Measurements from ENCODE around the gene NSF. TPM values are rescaled to one million over a fixed set of nuclear protein-coding genes. Genes with fewer than 3 reads are reported as not detected.
"Not testable (repeated sequence)": the region's sequence is repeated elsewhere in the genome, so short reads cannot be mapped to it uniquely, and the experiment has no call there.

Gene NSF
- total RNA-seq, 2 donors from 2014 or later, result 27.2 to 27.9 TPM

GRCh38 chr17:46756861-46757260 lies 166.4 kb downstream of the NSF start:
- no peak for TF ChIP-seq CTCF (IDR thresholded peaks at IDR 0.05)
- Histone ChIP-seq H3K4me3 (no peak overlapping the region), H3K4me1 (ENCODE audit: control insufficient read depth in 1 of 2, low read depth in 2 of 2) (no peaks in the 10 kb centered on the region), H3K9me3 (no peaks in the 10 kb centered on the region), H3K27me3 (replicated peaks; ENCODE audit: insufficient read depth) (no peaks in the 10 kb centered on the region), H3K36me3 (peaks cover 29% of the 10 kb centered on the region), H3K27ac (no peak overlapping the region)
- DNase-seq (ENCODE audit: low spot score), result no peak
- no peak for ATAC-seq (ENCODE audit: insufficient number of reproducible peaks, low FRiP score, low read depth)

GRCh38 chr17:46757588-46757987 lies 167.1 kb downstream of the NSF start:
- H3K27me3 ChIP-seq (replicated peaks; ENCODE audit: insufficient read depth); ATAC-seq (ENCODE audit: insufficient number of reproducible peaks, low FRiP score, low read depth); H3K27ac ChIP-seq; DNase-seq (ENCODE audit: low spot score); H3K4me1 ChIP-seq (ENCODE audit: control insufficient read depth in 1 of 2, low read depth in 2 of 2); H3K4me3 ChIP-seq; H3K9me3 ChIP-seq: not testable (repeated sequence)
- peaks cover 25% of the 10 kb centered on the region for H3K36me3 ChIP-seq

- Histone ChIP-seq H3K27me3 (replicated peaks; ENCODE audit: insufficient read depth) (no peaks in the 10 kb centered on the region), H3K9me3 (no peaks in the 10 kb centered on the region), H3K27ac (no peak overlapping the region), H3K36me3 (peaks cover 25% of the 10 kb centered on the region), H3K4me3 (no peak overlapping the region), H3K4me1 (ENCODE audit: control insufficient read depth in 1 of 2, low read depth in 2 of 2) (no peaks in the 10 kb centered on the region)
- ATAC-seq (ENCODE audit: insufficient number of reproducible peaks, low FRiP score, low read depth) (no peak), DNase-seq (ENCODE audit: low spot score) (no peak)
- no peak for TF ChIP-seq CTCF (IDR thresholded peaks at IDR 0.05)
Measured at GRCh38 chr17:46758614-46759013, 168.1 kb downstream of the NSF start.

- peaks cover 25% of the 10 kb centered on the region for H3K36me3 ChIP-seq
Measured at GRCh38 chr17:46759141-46759540, 168.7 kb downstream of the NSF start.

GRCh38 chr17:46763416-46763815 lies 172.9 kb downstream of the NSF start:
- no peaks in the 10 kb centered on the region for H3K9me3 ChIP-seq
- no peaks in the 10 kb centered on the region for H3K27me3 ChIP-seq (replicated peaks; ENCODE audit: insufficient read depth)
- H3K4me3 ChIP-seq, result no peak overlapping the region
- TF ChIP-seq CTCF (IDR thresholded peaks at IDR 0.05), result no peak
- no peak overlapping the region for H3K27ac ChIP-seq
- no peak for DNase-seq (ENCODE audit: low spot score)
- H3K36me3 ChIP-seq, result no peaks in the 10 kb centered on the region
- no peak for ATAC-seq (ENCODE audit: insufficient number of reproducible peaks, low FRiP score, low read depth)
- H3K4me1 ChIP-seq (ENCODE audit: control insufficient read depth in 1 of 2, low read depth in 2 of 2), result peaks cover 0 to 9% of the 10 kb centered on the region in 2 donors

More at GRCh38 chr17:46759141-46759540, 168.7 kb downstream of the NSF start:
- H3K4me3 ChIP-seq, result no peak overlapping the region
- no peaks in the 10 kb centered on the region for H3K9me3 ChIP-seq
- H3K4me1 ChIP-seq (ENCODE audit: control insufficient read depth in 1 of 2, low read depth in 2 of 2), result no peaks in the 10 kb centered on the region
- H3K27ac ChIP-seq, result no peak overlapping the region
- no peak for TF ChIP-seq CTCF (IDR thresholded peaks at IDR 0.05)
- H3K27me3 ChIP-seq (replicated peaks; ENCODE audit: insufficient read depth), result no peaks in the 10 kb centered on the region
- ATAC-seq (ENCODE audit: insufficient number of reproducible peaks, low FRiP score, low read depth) (no peak), DNase-seq (ENCODE audit: low spot score) (no peak)

GRCh38 chr17:46764000-46764708 lies 173.7 kb downstream of the NSF start:
- no peak for TF ChIP-seq CTCF (IDR thresholded peaks at IDR 0.05)
- Histone ChIP-seq H3K4me3 (no peak overlapping the region), H3K27me3 (replicated peaks; ENCODE audit: insufficient read depth) (no peaks in the 10 kb centered on the region), H3K9me3 (no peaks in the 10 kb centered on the region), H3K4me1 (ENCODE audit: control insufficient read depth in 1 of 2, low read depth in 2 of 2) (peaks cover 0 to 10% of the 10 kb centered on the region in 2 donors), H3K27ac (no peak overlapping the region), H3K36me3 (no peaks in the 10 kb centered on the region)
- DNase-seq (ENCODE audit: low spot score), result no peak
- no peak for ATAC-seq (ENCODE audit: insufficient number of reproducible peaks, low FRiP score, low read depth)

Measured in thoracic aorta (tissue), 2 donors.